ENCODE results near the gene GNG7. TPM values are rescaled to one million over a fixed set of nuclear protein-coding genes. Genes with fewer than 3 reads are reported as not detected.

GNG7 gene
- under 1 TPM; 0.25 to 0.40 TPM for total RNA-seq

GRCh38 chr19:2702170-2703076 lies at the start of gene GNG7:
TSS of gene GNG7 (minus strand) at chr19:2702694. CDS start at chr19:2520688, 182,006 bp downstream.
- ChIA-PET CTCF (interaction anchor here (1.2 kb wide), 1 partner anchor 54 kb away, joined by 4 read pairs; no protein-coding TSS in a partner anchor), POLR2A (no interaction called here)
- peaks cover 7% of the 10 kb centered on the region for H3K27me3 Mint-ChIP-seq
- DNase-seq: peak; percentile 92
- no peaks in the 10 kb centered on the region for H3K9me3 Mint-ChIP-seq
- no peak within 1 kb of the TSS for H3K4me3 Mint-ChIP-seq
- no peaks in the 10 kb centered on the region for H3K36me3 Mint-ChIP-seq (ENCODE audit: low read depth)
- peaks cover 10% of the 10 kb centered on the region for H3K4me1 Mint-ChIP-seq
- no peak within 1 kb of the TSS for H3K27ac Mint-ChIP-seq

- CTCF ChIA-PET: interaction anchor here (4.1 kb wide), 1 partner anchor 105 kb away, joined by 70 read pairs; no protein-coding TSS in a partner anchor
Measured at GRCh38 chr19:2751438-2751830, 48.9 kb upstream of the GNG7 start.

GRCh38 chr19:2750808-2751437 lies 48.4 kb upstream of the GNG7 start:
- CTCF ChIA-PET: interaction anchor here (1.2 to 4.1 kb wide), 3 partner anchors 12 to 104 kb away, joined by 5 to 70 read pairs (median 6); partner anchors contain the start of gene SLC39A3
- Mint-ChIP-seq H3K9me3 (no peaks in the 10 kb centered on the region), H3K36me3 (ENCODE audit: low read depth) (peaks cover 9% of the 10 kb centered on the region), H3K4me3 (no peak overlapping the region), H3K4me1 (peaks cover 1% of the 10 kb centered on the region), H3K27me3 (no peaks in the 10 kb centered on the region), H3K27ac (no peak overlapping the region)
- DNase-seq: no peak
- POLR2A ChIA-PET: no interaction called here

More at GRCh38 chr19:2751438-2751830, 48.9 kb upstream of the GNG7 start:
- H3K4me1 Mint-ChIP-seq: peaks cover 1% of the 10 kb centered on the region
- no peaks in the 10 kb centered on the region for H3K27me3 Mint-ChIP-seq
- POLR2A ChIA-PET: no interaction called here
- peaks cover 12% of the 10 kb centered on the region for H3K36me3 Mint-ChIP-seq (ENCODE audit: low read depth)
- no peak overlapping the region for H3K27ac Mint-ChIP-seq
- H3K9me3 Mint-ChIP-seq: no peaks in the 10 kb centered on the region
- no peak for DNase-seq
- H3K4me3 Mint-ChIP-seq: no peak overlapping the region

- CTCF ChIA-PET: interaction anchor here (4.1 kb wide), 1 partner anchor 101 kb away, joined by 70 read pairs; no protein-coding TSS in a partner anchor
- peaks cover 11% of the 10 kb centered on the region for H3K27me3 Mint-ChIP-seq
- POLR2A ChIA-PET: no interaction called here
Measured at GRCh38 chr19:2747349-2747748, 44.9 kb upstream of the GNG7 start.

GRCh38 chr19:2744113-2744512 lies 41.6 kb upstream of the GNG7 start:
- DNase-seq: no peak
- ChIA-PET CTCF (no interaction called here), POLR2A (no interaction called here)
- Mint-ChIP-seq H3K9me3 (no peaks in the 10 kb centered on the region), H3K36me3 (ENCODE audit: low read depth) (no peaks in the 10 kb centered on the region), H3K27ac (no peak overlapping the region), H3K4me3 (no peak overlapping the region), H3K27me3 (peaks cover 11% of the 10 kb centered on the region), H3K4me1 (peaks cover 10% of the 10 kb centered on the region)

More at GRCh38 chr19:2747349-2747748, 44.9 kb upstream of the GNG7 start:
- Mint-ChIP-seq H3K9me3 (no peaks in the 10 kb centered on the region), H3K4me3 (no peak overlapping the region), H3K36me3 (ENCODE audit: low read depth) (no peaks in the 10 kb centered on the region), H3K4me1 (peaks cover 1% of the 10 kb centered on the region), H3K27ac (no peak overlapping the region)
- no peak for DNase-seq

- ChIA-PET POLR2A (no interaction called here), CTCF (no interaction called here)
- DNase-seq: no peak
- Mint-ChIP-seq H3K9me3 (no peaks in the 10 kb centered on the region), H3K4me1 (peaks cover 16% of the 10 kb centered on the region), H3K36me3 (ENCODE audit: low read depth) (peaks cover 2% of the 10 kb centered on the region), H3K4me3 (no peak overlapping the region), H3K27me3 (peaks cover 11% of the 10 kb centered on the region), H3K27ac (no peak overlapping the region)
Measured at GRCh38 chr19:2743099-2743498, 40.6 kb upstream of the GNG7 start.

- H3K27ac Mint-ChIP-seq: no peak overlapping the region
- H3K36me3 Mint-ChIP-seq (ENCODE audit: low read depth): peaks cover 24% of the 10 kb centered on the region
- no peak for DNase-seq
- no peaks in the 10 kb centered on the region for H3K9me3 Mint-ChIP-seq
- peaks cover 15% of the 10 kb centered on the region for H3K4me1 Mint-ChIP-seq
- peak overlapping the region; percentile 89 for H3K4me3 Mint-ChIP-seq
- POLR2A ChIA-PET: interaction anchor here (0.6 to 1.8 kb wide), 3 partner anchors 13 to 45 kb away, joined by 3 to 4 read pairs (median 3); partner anchors contain the start of genes SGTA and THOP1
- peaks cover 9% of the 10 kb centered on the region for H3K27me3 Mint-ChIP-seq
- CTCF ChIA-PET: no interaction called here
Measured at GRCh38 chr19:2740314-2740656, 37.8 kb upstream of the GNG7 start.

GRCh38 chr19:2739602-2740313 lies 37.3 kb upstream of the GNG7 start, which contains the start of gene SLC39A3:
TSS of gene SLC39A3 (minus strand) at chr19:2740017. CDS start at chr19:2737257, 2,760 bp downstream.
- ChIA-PET POLR2A (interaction anchor here (0.6 to 1.8 kb wide), 7 partner anchors 10 to 283 kb away, joined by 3 to 5 read pairs (median 3); partner anchors contain the start of genes LMNB2, SGTA and THOP1), CTCF (interaction anchor here (1.3 to 1.4 kb wide), 2 partner anchors 10 to 91 kb away, joined by 6 read pairs; no protein-coding TSS in a partner anchor)
- peaks cover 25% of the 10 kb centered on the region for H3K36me3 Mint-ChIP-seq (ENCODE audit: low read depth)
- no peaks in the 10 kb centered on the region for H3K9me3 Mint-ChIP-seq
- peak; percentile 99 for DNase-seq
- H3K4me1 Mint-ChIP-seq: peaks cover 15% of the 10 kb centered on the region
- peak within 1 kb of the TSS; percentile 62 for H3K27ac Mint-ChIP-seq
- peak within 1 kb of the TSS; percentile 89 for H3K4me3 Mint-ChIP-seq
- H3K27me3 Mint-ChIP-seq: peaks cover 9% of the 10 kb centered on the region

- H3K27ac Mint-ChIP-seq: no peak overlapping the region
- CTCF ChIA-PET: no interaction called here
- no peak for DNase-seq
- no peaks in the 10 kb centered on the region for H3K9me3 Mint-ChIP-seq
- POLR2A ChIA-PET: no interaction called here
- peaks cover 34% of the 10 kb centered on the region for H3K36me3 Mint-ChIP-seq (ENCODE audit: low read depth)
- H3K4me1 Mint-ChIP-seq: peaks cover 15% of the 10 kb centered on the region
- no peak overlapping the region for H3K4me3 Mint-ChIP-seq
- no peaks in the 10 kb centered on the region for H3K27me3 Mint-ChIP-seq
Measured at GRCh38 chr19:2736550-2737190, 34.2 kb upstream of the GNG7 start.

- H3K4me3 Mint-ChIP-seq: no peak overlapping the region
- no peaks in the 10 kb centered on the region for H3K27me3 Mint-ChIP-seq
- DNase-seq: no peak
- H3K4me1 Mint-ChIP-seq: peaks cover 15% of the 10 kb centered on the region
- H3K9me3 Mint-ChIP-seq: no peaks in the 10 kb centered on the region
- peaks cover 34% of the 10 kb centered on the region for H3K36me3 Mint-ChIP-seq (ENCODE audit: low read depth)
- H3K27ac Mint-ChIP-seq: no peak overlapping the region
- ChIA-PET CTCF (no interaction called here), POLR2A (no interaction called here)
Measured at GRCh38 chr19:2735374-2735773, 32.9 kb upstream of the GNG7 start.

GRCh38 chr19:2734589-2735288 lies 32.2 kb upstream of the GNG7 start:
- no peaks in the 10 kb centered on the region for H3K27me3 Mint-ChIP-seq
- H3K27ac Mint-ChIP-seq: no peak overlapping the region
- H3K4me3 Mint-ChIP-seq: no peak overlapping the region
- H3K4me1 Mint-ChIP-seq: peaks cover 11% of the 10 kb centered on the region
- DNase-seq: no peak
- POLR2A ChIA-PET: no interaction called here
- CTCF ChIA-PET: no interaction called here
- H3K9me3 Mint-ChIP-seq: no peaks in the 10 kb centered on the region
- peaks cover 34% of the 10 kb centered on the region for H3K36me3 Mint-ChIP-seq (ENCODE audit: low read depth)

GRCh38 chr19:2733930-2734588 lies 31.6 kb upstream of the GNG7 start:
- Mint-ChIP-seq H3K27ac (no peak overlapping the region), H3K9me3 (no peaks in the 10 kb centered on the region), H3K4me1 (peaks cover 6% of the 10 kb centered on the region), H3K4me3 (no peak overlapping the region), H3K27me3 (no peaks in the 10 kb centered on the region), H3K36me3 (ENCODE audit: low read depth) (peaks cover 34% of the 10 kb centered on the region)
- POLR2A ChIA-PET: no interaction called here
- CTCF ChIA-PET: no interaction called here
- no peak for DNase-seq
